Cardiac ventricle fibroblast (primary cell): ENCODE data around the gene NOL4. TPM values are rescaled to one million over a fixed set of nuclear protein-coding genes. Genes with fewer than 3 reads are reported as not detected.

Experiments used
- total RNA-seq: library from RNA; depleted of rRNA; stranded (reverse); fragments of >200 nt; gene quantifications from 2 replicates; pipeline ENCODE4 v1.2.3, GENCODE V29; 2015

NOL4 gene
- total RNA-seq: not detected in 2 replicates

GRCh38 chr18:34224423-34225217, at the start of gene NOL4:
Gene NOL4 (minus strand): TSS chr18:34224913. CDS start chr18:34223253, 1,660 bp downstream.

